GM10266 (cell line): Measurements from ENCODE around the gene RBM26.

Experiments
- DNase-seq: peaks from one replicate; pipeline ENCODE4 v3.0.0; 2012; ENCODE audit errors: extremely low spot score
- CTCF ChIP-seq: IDR thresholded peaks from 2 replicates; pipeline ENCODE4 v1.5.1; 2012; ENCODE audit warnings: mild to moderate bottlenecking, low read depth; ENCODE audit not compliant: control insufficient read depth, insufficient read depth; ENCODE audit errors: missing control alignments

RBM26 gene

GRCh38 chr13:79320433-79320832 lies 85.6 kb downstream of the RBM26 start:
- no peak for TF ChIP-seq CTCF
- DNase-seq: no peak

GRCh38 chr13:79318664-79319063 lies 87.4 kb downstream of the RBM26 start:
- no peak for TF ChIP-seq CTCF
- DNase-seq: no peak

- no peak for DNase-seq
Observed at GRCh38 chr13:79317856-79318255, 88.2 kb downstream of the RBM26 start.

GRCh38 chr13:79314652-79315051 lies 91.4 kb downstream of the RBM26 start:
- no peak for DNase-seq
- no peak for TF ChIP-seq CTCF

More at GRCh38 chr13:79317856-79318255, 88.2 kb downstream of the RBM26 start:
- TF ChIP-seq CTCF: no peak

- TF ChIP-seq CTCF: no peak
- DNase-seq: no peak
Observed at GRCh38 chr13:79312340-79312855, 93.7 kb downstream of the RBM26 start.

- no peak for TF ChIP-seq CTCF
- DNase-seq: no peak
Observed at GRCh38 chr13:79311386-79311785, 94.7 kb downstream of the RBM26 start.

GRCh38 chr13:79309690-79310089 lies 96.4 kb downstream of the RBM26 start:
- no peak for TF ChIP-seq CTCF
- DNase-seq: no peak
